ENCODE data around the gene EFHD2.
"Not testable (repeated sequence)": the region's sequence is repeated elsewhere in the genome, so short reads cannot be mapped to it uniquely, and the experiment has no call there.

DNA sequence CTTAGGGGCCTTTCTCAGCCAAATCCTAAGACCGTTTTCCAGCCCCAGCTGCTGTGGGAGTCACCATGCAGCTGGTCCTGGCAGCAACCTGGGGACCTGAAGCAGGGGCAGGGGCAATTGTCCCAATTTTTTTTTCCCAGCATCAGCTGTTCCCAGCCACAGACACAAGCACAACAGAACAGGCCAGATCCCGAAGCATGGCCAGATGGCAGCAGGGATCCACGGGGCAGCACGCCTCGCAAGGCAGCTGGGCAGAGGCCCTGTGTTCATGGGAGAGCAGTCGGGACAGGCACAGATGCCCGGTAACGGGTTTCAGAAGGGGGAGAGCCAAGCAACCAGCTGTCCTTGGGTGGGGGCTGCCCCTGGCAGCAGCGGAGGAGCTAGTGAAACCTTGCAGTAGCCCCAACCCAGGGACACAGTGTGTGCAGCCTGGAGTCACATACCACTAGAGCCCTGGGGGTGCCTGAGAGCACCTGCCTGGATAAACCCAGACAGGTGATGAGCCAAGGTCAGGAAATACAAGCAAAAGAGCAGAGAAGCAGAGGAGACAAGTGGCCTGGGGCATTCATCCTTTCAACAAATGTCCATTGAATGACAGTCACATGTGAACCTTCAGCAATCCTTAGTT, 60.2 kb downstream of the EFHD2 start:
- TF ChIP-seq EZH2phosphoT487 (IDR thresholded peaks at IDR 0.05; ENCODE audit: insufficient read depth, low read depth); EZH2 (IDR thresholded peaks at IDR 0.05; ENCODE audit: insufficient read depth, poor library complexity, severe bottlenecking): not testable (repeated sequence)
